AG04450 (cell line): ENCODE data around the gene DPYSL4. TPM values are rescaled to one million over a fixed set of nuclear protein-coding genes. Genes with fewer than 3 reads are reported as not detected.

ENCODE experiments used
- CTCF ChIA-PET: fragments of 300-600, 350-600 bp; formaldehyde crosslinking; extraction: SDS; loops from one replicate; lab custom pipeline; 2022; ENCODE audit warnings: antibody characterized with exemption, inconsistent platforms; lab: Charles Lee
- POLR2A ChIA-PET: fragments of 350-600 bp; formaldehyde crosslinking; extraction: SDS; loops from one replicate; lab custom pipeline; 2021; ENCODE audit warnings: antibody characterized with exemption, inconsistent platforms; lab: Yijun Ruan, JAX
- DNase-seq: peaks from one replicate; pipeline ENCODE4 v3.0.0-alpha.2; 2011; ENCODE audit warnings: low read depth, low spot score
- H3K27ac ChIP-seq: one replicate; pipeline ENCODE4 v1.5.1; 2012; ENCODE audit warnings: low read depth, low read length, control low read depth
- H3K27me3 ChIP-seq: one replicate; pipeline ENCODE4 v1.6.0; 2012; ENCODE audit warnings: low read length; ENCODE audit not compliant: control insufficient read depth, insufficient read depth
- H3K4me3 ChIP-seq: 2 replicates; pipeline ENCODE4 v1.5.1; 2011; ENCODE audit warnings: mild to moderate bottlenecking, low read depth, low read length, control low read depth
- H3K9me3 ChIP-seq: 2 replicates; pipeline ENCODE4 v1.5.1; 2012; ENCODE audit warnings: low read length; ENCODE audit not compliant: control insufficient read depth, insufficient read depth
- polyA plus RNA-seq: library from polyadenylated mRNA; depleted of rRNA; stranded (reverse); fragments of >200 nt; gene quantifications from 2 replicates; pipeline ENCODE4 v1.2.3, GENCODE V29; 2011
- TF ChIP-seq, protein P1 (sequence below): IDR thresholded peaks from 2 replicates; pipeline ENCODE4 v1.5.1; 2011; ENCODE audit warnings: low read depth, low read length, control low read depth, inconsistent platforms

DPYSL4 gene
- polyA plus RNA-seq, 1 experiment, result 9.0 TPM

DNA sequence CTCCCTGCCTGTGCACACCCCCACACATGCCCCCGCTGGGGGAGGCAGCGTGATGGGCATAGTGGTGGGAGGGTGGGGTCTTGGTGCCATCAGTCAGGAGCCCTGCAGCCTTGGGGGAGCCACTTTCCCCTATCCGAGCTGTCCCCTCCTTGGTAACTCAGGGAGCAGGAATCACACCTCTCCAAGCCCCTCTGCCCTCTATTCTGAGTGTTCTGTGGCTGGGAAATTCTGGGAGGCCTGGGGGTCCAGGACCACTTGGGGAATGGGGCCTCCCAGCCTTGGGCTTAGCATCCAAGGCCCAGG, 11.3 kb downstream of the DPYSL4 start:
- Histone ChIP-seq H3K27ac (no peak overlapping the region), H3K27me3 (no peaks in the 10 kb centered on the region), H3K9me3 (no peaks in the 10 kb centered on the region; the same call in 1 of the 2 replicates), H3K4me3 (no peak overlapping the region)
- TF ChIP-seq, protein P1, sequence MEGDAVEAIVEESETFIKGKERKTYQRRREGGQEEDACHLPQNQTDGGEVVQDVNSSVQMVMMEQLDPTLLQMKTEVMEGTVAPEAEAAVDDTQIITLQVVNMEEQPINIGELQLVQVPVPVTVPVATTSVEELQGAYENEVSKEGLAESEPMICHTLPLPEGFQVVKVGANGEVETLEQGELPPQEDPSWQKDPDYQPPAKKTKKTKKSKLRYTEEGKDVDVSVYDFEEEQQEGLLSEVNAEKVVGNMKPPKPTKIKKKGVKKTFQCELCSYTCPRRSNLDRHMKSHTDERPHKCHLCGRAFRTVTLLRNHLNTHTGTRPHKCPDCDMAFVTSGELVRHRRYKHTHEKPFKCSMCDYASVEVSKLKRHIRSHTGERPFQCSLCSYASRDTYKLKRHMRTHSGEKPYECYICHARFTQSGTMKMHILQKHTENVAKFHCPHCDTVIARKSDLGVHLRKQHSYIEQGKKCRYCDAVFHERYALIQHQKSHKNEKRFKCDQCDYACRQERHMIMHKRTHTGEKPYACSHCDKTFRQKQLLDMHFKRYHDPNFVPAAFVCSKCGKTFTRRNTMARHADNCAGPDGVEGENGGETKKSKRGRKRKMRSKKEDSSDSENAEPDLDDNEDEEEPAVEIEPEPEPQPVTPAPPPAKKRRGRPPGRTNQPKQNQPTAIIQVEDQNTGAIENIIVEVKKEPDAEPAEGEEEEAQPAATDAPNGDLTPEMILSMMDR, result no peak
- DNase-seq, result no peak
- ChIA-PET CTCF (no interaction called here), POLR2A (no interaction called here)

- TF ChIP-seq, protein P1, result no peak
- ChIA-PET POLR2A (no interaction called here), CTCF (no interaction called here)
These were observed 11.8 kb downstream of the DPYSL4 start for GRCh38 chr10:132198381-132199181.

DNA sequence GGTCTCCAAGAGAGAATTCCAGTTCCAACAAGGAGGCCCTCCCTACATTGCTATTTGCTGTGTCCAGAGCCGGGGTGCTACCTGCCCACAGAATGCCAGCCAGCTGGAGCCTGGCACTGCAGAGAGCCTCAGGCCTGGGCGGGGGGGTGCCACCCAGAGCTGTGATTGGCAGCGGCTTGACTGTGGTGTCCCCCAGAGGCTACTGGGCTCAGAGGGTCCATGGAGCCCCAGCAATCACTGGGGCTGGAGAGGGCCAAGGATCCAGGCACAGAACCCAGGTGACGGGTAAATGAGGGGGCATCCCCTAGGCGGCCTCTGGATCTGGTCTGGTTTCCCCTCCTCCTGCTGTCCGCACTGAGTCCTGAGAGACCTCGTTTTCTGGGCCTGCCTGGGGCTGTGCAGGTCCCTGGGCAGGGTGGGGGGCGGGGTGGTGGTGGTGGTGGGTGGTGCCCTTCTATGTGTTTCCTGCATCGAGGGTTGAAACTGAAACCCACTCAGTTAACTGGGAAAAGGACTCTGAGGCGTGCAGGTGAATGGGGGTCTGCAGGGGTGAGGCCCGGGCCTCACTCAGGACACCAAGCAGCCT, 12.6 kb downstream of the DPYSL4 start:
- Histone ChIP-seq H3K27me3 (no peaks in the 10 kb centered on the region), H3K4me3 (no peak overlapping the region), H3K27ac (no peak overlapping the region), H3K9me3 (no peaks in the 10 kb centered on the region; the same call in 1 of the 2 replicates)
- DNase-seq, result no peak
- ChIA-PET CTCF (no interaction called here), POLR2A (interaction anchor here (0.8 kb wide), 1 partner anchor 93 kb away, joined by 3 read pairs; no protein-coding TSS in a partner anchor)
- TF ChIP-seq, protein P1, result no peak

More at GRCh38 chr10:132198381-132199181, 11.8 kb downstream of the DPYSL4 start:
- Histone ChIP-seq H3K27me3 (no peaks in the 10 kb centered on the region), H3K27ac (no peak overlapping the region), H3K4me3 (no peak overlapping the region), H3K9me3 (no peaks in the 10 kb centered on the region; the same call in 1 of the 2 replicates)
- no peak for DNase-seq

DNA sequence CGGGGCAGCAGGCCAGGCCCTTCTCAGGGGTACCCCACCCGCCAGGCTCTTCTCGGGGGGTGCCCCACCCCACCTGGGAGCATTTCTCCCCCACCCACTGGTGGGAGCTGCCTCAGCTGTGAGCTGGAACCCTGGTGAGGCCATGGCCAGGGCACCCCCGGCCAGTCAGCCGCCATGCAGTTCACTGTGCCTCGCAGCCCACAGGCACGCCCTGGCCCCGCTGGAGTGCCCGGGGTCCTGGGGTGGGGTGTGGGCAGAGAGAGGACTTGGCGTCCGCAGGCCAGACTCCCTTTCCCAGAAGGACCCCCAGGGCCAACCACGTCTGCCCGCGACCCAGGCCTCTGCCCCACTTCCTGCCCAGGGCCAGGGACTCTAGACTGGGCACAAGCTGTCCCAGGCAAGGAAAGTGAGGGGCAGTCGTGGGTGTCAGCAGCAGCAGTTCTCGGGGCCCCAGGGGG, 13.1 kb downstream of the DPYSL4 start:
- TF ChIP-seq, protein P1, result no peak
- DNase-seq, result no peak
- H3K27me3 ChIP-seq, result no peaks in the 10 kb centered on the region
- H3K9me3 ChIP-seq, result no peaks in the 10 kb centered on the region; the same call in 1 of the 2 replicates
- no peak overlapping the region for H3K27ac ChIP-seq
- ChIA-PET CTCF (no interaction called here), POLR2A (interaction anchor here (0.8 kb wide), 1 partner anchor 93 kb away, joined by 3 read pairs; no protein-coding TSS in a partner anchor)
- no peak overlapping the region for H3K4me3 ChIP-seq
